ENCODE data around the gene MRPS27. TPM values are rescaled to one million over a fixed set of nuclear protein-coding genes. Genes with fewer than 3 reads are reported as not detected.

The MRPS27 gene
- total and polyA plus RNA-seq, 2 of the 13 experiments (the other 11 are each of a cell fraction or from before 2014, with no cell fraction given) = 71.8 to 115 TPM

- TF ChIP-seq LCORL (IDR thresholded peaks at IDR 0.05) (no peak), LCORL (CRISPR knock-in tag; IDR thresholded peaks at IDR 0.05) (peak; percentile 91), ZNF280B (CRISPR knock-in tag; IDR thresholded peaks at IDR 0.05; ENCODE audit: borderline replicate concordance) (peak; percentile 90; the same call in 1 of the 2 replicates), ZNF142 (CRISPR knock-in tag; IDR thresholded peaks at IDR 0.05) (peak; percentile 27; the same call in 1 of the 2 replicates), HES4 (CRISPR knock-in tag; IDR thresholded peaks at IDR 0.05; ENCODE audit: borderline replicate concordance) (no peak), ZNF567 (CRISPR knock-in tag; IDR thresholded peaks at IDR 0.05; ENCODE audit: borderline replicate concordance) (peak; percentile 94), BRCA1 (CRISPR knock-in tag; IDR thresholded peaks at IDR 0.05) (no peak), PHF20 (CRISPR knock-in tag; IDR thresholded peaks at IDR 0.05) (peak; percentile 70), MXD4 (CRISPR knock-in tag; IDR thresholded peaks at IDR 0.05) (peak; percentile 83), ZNF296 (CRISPR knock-in tag; conservative IDR thresholded peaks at IDR 0.05) (no peak), ZNF441 (CRISPR knock-in tag; IDR thresholded peaks at IDR 0.05; ENCODE audit: borderline replicate concordance) (no peak), ADNP (CRISPR knock-in tag; IDR thresholded peaks at IDR 0.05) (no peak), FOXK2 (IDR thresholded peaks at IDR 0.05) (no peak), ZNF749 (CRISPR knock-in tag; IDR thresholded peaks at IDR 0.05; ENCODE audit: borderline replicate concordance) (no peak; the same call in 1 of the 2 replicates), NRL (CRISPR knock-in tag; IDR thresholded peaks at IDR 0.05; ENCODE audit: borderline replicate concordance) (peak; percentile 78; the same call in 1 of the 2 replicates), ETS1 (CRISPR knock-in tag; IDR thresholded peaks at IDR 0.05) (peak; percentile 94; the same call in 1 of the 2 replicates), ZKSCAN1 (IDR thresholded peaks at IDR 0.05; ENCODE audit: low read length) (no peak), ZNF546 (CRISPR knock-in tag; conservative IDR thresholded peaks at IDR 0.05) (peak; percentile 72)
Observed at GRCh38 chr5:72307968-72308852, 11.8 kb downstream of the MRPS27 start (continued).

Data from HepG2 (cell line).